Esophagus squamous epithelium (tissue), 5 donors: ENCODE results near the gene ARMC9. TPM values are rescaled to one million over a fixed set of nuclear protein-coding genes. Genes with fewer than 3 reads are reported as not detected.
"Not testable (repeated sequence)": the region's sequence is repeated elsewhere in the genome, so short reads cannot be mapped to it uniquely, and the experiment has no call there.

Experiments used
- DNase-seq: peaks from one replicate; lab custom pipeline; 2025; lab: John Stamatoyannopoulos, UW
- H3K27ac ChIP-seq, 4 donors: fragments of 200-600 bp; sonication (generic); one replicate each; pipeline ENCODE4 v1.5.1; 2016 to 2019; ENCODE audit warnings: mild to moderate bottlenecking in 1 of 4
- H3K27me3 ChIP-seq, 4 donors: fragments of 200-600 bp; sonication (generic); 1 replicate in 3 of 4; 2 replicates in 1 of 4; pipeline versions ENCODE4 v1.5.1 to v1.6.0; 2017 to 2021; ENCODE audit warnings: antibody characterized with exemption in 1 of 4
- H3K36me3 ChIP-seq, 3 donors: fragments of 200-600 bp; sonication (generic); one replicate each; pipeline ENCODE4 v1.5.1; 2016 to 2019
- H3K4me1 ChIP-seq, 3 donors: fragments of 200-600 bp; sonication (generic); one replicate each; pipeline ENCODE4 v1.5.1; 2017 to 2019
- H3K4me3 ChIP-seq, 4 donors: fragments of 200-600 bp; sonication (generic); 1 replicate in 3 of 4; 2 replicates in 1 of 4; pipeline ENCODE4 v1.5.1; 2016 to 2019; ENCODE audit warnings: mild to moderate bottlenecking in 2 of 4, moderate library complexity in 1 of 4
- H3K9me3 ChIP-seq, 3 donors: fragments of 200-600 bp; sonication (generic); one replicate each; pipeline ENCODE4 v1.5.1; 2016 to 2019
- POLR2A ChIP-seq, 4 donors: fragments of 450-650 bp; IDR thresholded peaks; one replicate each; pipeline ENCODE4 v1.6.1; 2017; ENCODE audit warnings: antibody characterized with exemption in 4 of 4, mild to moderate bottlenecking in 4 of 4, moderate library complexity in 3 of 4
- WGBS, 2 donors: methylation state at CpG; one replicate each; pipeline ENCODE4 v1.1.5; 2018; 5-methylcytosine and 5-hydroxymethylcytosine counted together
- intact Hi-C: fragments of 100-400 bp; cut with DNase I; formaldehyde crosslinking; loops from one replicate; pipeline ENCODE4 v1.15.0; 2022
- total RNA-seq, 4 donors: library from RNA; depleted of rRNA; stranded (reverse); fragments of >200 nt; gene quantifications; one replicate each; pipeline ENCODE4 v1.1.0, GENCODE V29; 2016
- TF ChIP-seq, protein P1 (sequence below), 6 experiments: fragments of 450-650 bp in 4 of 6; fragments of 200-600 bp in 2 of 6; sonication (generic) in 2 of 6; IDR thresholded peaks; one replicate each; pipeline ENCODE4 v1.5.1; 2016 to 2019; ENCODE audit warnings: antibody characterized with exemption in 6 of 6, mild to moderate bottlenecking in 4 of 6, moderate library complexity in 4 of 6
- donor health status: DM: yes; HTN: yes; CAD: no.

ARMC9 gene
- total RNA-seq, 4 donors from 2014 or later: 2.1 to 13.9 (median 3.9) TPM

GRCh38 chr2:231299267-231299666, 100.8 kb downstream of the ARMC9 start:
- Histone ChIP-seq H3K9me3 (no peaks in the 10 kb centered on the region), H3K36me3 (no peaks in the 10 kb centered on the region), H3K27ac (no peak overlapping the region), H3K27me3 (no peaks in the 10 kb centered on the region), H3K4me1 (no peaks in the 10 kb centered on the region), H3K4me3 (no peak overlapping the region)
- WGBS, 2 donors: 73 to 84% methylated on average over 7 of the region's 7 CpGs
- TF ChIP-seq POLR2A (IDR thresholded peaks at IDR 0.05): no peak
- TF ChIP-seq, protein P1, sequence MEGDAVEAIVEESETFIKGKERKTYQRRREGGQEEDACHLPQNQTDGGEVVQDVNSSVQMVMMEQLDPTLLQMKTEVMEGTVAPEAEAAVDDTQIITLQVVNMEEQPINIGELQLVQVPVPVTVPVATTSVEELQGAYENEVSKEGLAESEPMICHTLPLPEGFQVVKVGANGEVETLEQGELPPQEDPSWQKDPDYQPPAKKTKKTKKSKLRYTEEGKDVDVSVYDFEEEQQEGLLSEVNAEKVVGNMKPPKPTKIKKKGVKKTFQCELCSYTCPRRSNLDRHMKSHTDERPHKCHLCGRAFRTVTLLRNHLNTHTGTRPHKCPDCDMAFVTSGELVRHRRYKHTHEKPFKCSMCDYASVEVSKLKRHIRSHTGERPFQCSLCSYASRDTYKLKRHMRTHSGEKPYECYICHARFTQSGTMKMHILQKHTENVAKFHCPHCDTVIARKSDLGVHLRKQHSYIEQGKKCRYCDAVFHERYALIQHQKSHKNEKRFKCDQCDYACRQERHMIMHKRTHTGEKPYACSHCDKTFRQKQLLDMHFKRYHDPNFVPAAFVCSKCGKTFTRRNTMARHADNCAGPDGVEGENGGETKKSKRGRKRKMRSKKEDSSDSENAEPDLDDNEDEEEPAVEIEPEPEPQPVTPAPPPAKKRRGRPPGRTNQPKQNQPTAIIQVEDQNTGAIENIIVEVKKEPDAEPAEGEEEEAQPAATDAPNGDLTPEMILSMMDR (IDR thresholded peaks at IDR 0.05): no peak
- intact Hi-C loops: no loop called here
- no peak for DNase-seq

- TF ChIP-seq POLR2A (IDR thresholded peaks at IDR 0.05): no peak
- TF ChIP-seq, protein P1 (IDR thresholded peaks at IDR 0.05): no peak
- no peaks in the 10 kb centered on the region for H3K27me3 ChIP-seq
- 74 to 80% methylated on average over 8 of the region's 8 CpGs for WGBS, 2 donors
- H3K4me1 ChIP-seq: no peaks in the 10 kb centered on the region
- H3K4me3 ChIP-seq: no peak overlapping the region
- no peaks in the 10 kb centered on the region for H3K36me3 ChIP-seq
- intact Hi-C loops: no loop called here
- DNase-seq: no peak
- no peak overlapping the region for H3K27ac ChIP-seq
- H3K9me3 ChIP-seq: no peaks in the 10 kb centered on the region
Measured at GRCh38 chr2:231300020-231300721, 101.7 kb downstream of the ARMC9 start.

- no peak for TF ChIP-seq POLR2A (IDR thresholded peaks at IDR 0.05)
- TF ChIP-seq, protein P1 (IDR thresholded peaks at IDR 0.05): no peak
- Histone ChIP-seq H3K4me3 (no peak overlapping the region), H3K27ac (no peak overlapping the region), H3K27me3 (no peaks in the 10 kb centered on the region), H3K9me3 (no peaks in the 10 kb centered on the region), H3K36me3 (no peaks in the 10 kb centered on the region), H3K4me1 (no peaks in the 10 kb centered on the region)
- intact Hi-C loops: no loop called here
- 83 to 88% methylated on average over 3 of the region's 3 CpGs for WGBS, 2 donors
- no peak for DNase-seq
Measured at GRCh38 chr2:231300722-231301076, 102.3 kb downstream of the ARMC9 start.

DNA sequence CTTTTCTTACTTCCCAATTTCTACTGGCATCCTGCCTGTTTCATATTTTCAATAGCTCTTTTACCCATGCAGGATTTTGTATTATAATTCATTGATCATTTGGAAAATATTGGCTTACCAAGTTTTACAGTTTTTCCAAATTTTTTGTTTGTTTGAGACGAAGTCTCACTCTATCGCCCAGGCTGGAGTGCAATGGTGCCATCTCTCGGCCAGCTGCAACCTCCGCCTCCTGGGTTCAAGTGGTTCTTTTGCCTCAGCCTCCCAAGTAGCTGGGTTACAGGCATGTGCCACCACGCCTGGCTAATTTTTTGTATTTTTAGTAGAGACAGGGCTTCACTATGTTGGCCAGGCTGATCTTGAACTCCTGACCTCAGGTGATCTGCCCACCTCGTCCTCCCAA, 105.8 kb downstream of the ARMC9 start:
- H3K27ac ChIP-seq, H3K9me3 ChIP-seq, H3K4me1 ChIP-seq, intact Hi-C loops, DNase-seq, H3K4me3 ChIP-seq, H3K27me3 ChIP-seq, H3K36me3 ChIP-seq: not testable (repeated sequence)
- WGBS, 2 donors: 86 to 91% methylated on average over 6 of the region's 6 CpGs

DNA sequence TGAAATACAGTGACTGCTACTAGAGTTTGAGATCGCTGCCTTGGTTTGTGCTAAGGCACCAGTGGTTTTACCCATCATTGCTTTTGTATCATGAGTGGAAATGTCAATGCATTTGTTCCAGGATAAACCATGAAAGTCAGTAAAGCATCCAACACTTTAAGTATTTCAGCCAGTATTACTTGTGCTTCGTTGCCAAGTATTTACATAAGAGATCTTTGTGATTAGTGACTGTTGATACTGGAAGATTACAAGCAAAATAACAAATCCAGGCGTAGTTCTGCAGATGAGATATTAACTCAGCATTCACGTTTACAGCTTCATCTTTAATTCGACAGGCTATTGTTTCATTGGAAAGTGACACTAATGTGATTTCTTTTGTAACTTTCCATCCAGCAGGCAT, 106.8 kb downstream of the ARMC9 start:
- TF ChIP-seq POLR2A (IDR thresholded peaks at IDR 0.05): no peak
- TF ChIP-seq, protein P1 (IDR thresholded peaks at IDR 0.05): no peak
- intact Hi-C loops: no loop called here
- 59 to 64% methylated on average over 5 of the region's 5 CpGs for WGBS, 2 donors

More for the DNA sequence above, 106.8 kb downstream of the ARMC9 start:
- H3K27me3 ChIP-seq: no peaks in the 10 kb centered on the region
- no peak for DNase-seq
- no peak overlapping the region for H3K27ac ChIP-seq
- H3K4me1 ChIP-seq: peaks cover 0 to 5% (median 0%) of the 10 kb centered on the region in 3 donors
- H3K9me3 ChIP-seq: no peaks in the 10 kb centered on the region
- H3K4me3 ChIP-seq: no peak overlapping the region
- H3K36me3 ChIP-seq: no peaks in the 10 kb centered on the region
